Measurements from ENCODE around the gene LDLRAD4.

LDLRAD4 gene

DNA sequence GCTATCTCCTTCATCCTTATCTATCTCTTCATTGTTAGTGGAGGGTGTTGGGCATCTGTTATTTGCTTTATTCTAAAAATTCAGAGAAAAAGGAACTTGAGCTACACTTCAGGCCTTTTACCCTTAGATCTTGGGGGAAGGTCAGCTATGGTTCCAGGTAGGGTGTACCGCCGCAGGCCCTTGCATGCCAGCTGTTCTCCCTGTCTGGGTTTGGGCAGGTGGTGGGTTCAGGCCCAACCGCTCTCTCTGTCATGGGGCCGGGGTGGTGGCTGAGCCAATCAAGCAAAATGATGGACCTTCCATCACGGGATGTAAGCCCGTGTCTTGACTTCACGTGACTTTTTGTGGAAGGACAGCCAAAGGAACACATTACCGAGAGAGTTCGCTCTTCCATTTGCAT, 231.1 kb downstream of the LDLRAD4 start:
- no peak for DNase-seq (ENCODE audit: low read depth)

DNA sequence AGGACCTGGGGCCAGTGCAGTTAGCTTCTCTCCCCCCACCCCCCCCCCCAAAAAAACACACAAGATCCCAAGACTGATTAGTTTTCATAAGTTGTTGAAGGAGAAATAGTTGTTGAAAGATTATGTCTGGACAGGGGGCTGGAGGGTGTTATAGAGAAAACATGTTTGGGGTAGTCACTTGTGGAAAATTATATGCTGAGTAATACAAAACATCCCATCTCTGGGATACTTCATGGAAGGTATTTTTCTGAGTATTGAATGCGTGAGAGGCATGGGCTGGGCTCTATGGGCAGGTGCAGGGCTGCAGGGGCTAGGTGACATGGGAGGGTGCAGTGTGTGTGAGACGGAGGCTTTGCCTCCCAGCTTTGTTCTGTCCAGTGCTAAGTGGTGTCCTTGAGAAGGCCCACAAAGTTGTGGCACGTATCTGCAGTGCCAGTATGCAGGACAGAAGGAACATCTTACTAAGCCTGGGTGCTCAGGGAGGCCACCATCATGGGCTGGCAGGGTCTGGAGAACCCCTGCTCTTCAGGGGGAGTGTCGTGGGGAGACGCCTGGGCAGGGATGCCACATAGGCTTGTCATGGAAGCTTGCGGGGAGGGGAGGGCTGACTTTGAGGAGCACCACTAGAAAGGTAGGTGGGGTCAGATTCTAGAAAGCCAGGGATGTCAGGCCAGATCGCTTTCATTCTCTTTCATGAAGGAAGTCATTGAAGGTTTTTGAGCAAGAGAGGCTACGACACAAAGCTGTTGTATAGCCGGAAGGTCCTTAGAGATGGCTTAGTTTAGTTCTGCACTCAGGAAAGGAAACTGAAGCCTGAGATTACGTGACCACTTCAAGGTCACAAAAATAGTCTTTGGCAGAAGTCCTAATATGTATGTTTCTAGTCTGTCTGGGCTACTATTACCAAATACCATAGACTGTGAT, 232.0 kb downstream of the LDLRAD4 start:
- no peak for DNase-seq (ENCODE audit: low read depth)

GRCh38 chr18:13451213-13451540, 232.6 kb downstream of the LDLRAD4 start:
- DNase-seq (ENCODE audit: low read depth), result no peak

DNA sequence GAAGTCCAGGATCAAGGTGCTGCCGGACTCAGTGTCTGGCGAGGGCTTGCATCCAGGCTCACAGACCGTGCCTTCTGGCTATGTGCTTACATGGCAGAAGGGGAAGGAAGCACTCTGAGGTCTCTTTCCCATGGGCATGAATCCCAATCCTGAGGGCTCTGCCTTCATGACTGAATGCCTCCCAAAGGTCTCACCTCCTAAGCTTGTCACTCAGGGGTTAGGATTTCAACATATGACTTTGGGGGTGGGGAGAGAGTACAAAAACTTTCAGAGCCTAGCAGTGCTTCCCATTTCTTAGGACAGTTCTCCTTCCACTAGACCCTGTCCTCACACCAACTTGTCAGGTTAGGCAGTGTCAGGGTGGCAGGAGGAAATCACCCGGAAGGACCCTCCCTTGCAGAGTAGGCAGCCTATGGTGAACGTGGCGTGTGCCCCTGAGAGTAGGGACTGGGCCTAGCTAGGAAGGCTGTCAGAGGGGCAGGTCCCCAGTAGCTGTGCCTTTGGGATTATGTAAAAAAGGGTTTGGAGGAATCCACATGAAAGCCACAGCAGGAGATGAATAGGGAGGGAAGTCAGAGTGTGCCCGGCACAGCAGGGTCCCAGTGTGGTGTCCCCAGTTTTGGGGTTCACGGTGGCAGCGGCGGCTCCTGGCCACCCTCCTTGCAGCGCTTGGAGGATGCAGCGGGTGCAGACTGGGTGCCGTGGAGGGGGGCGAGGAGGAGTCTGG, 233.3 kb downstream of the LDLRAD4 start:
- DNase-seq (ENCODE audit: low read depth), result no peak

DNA sequence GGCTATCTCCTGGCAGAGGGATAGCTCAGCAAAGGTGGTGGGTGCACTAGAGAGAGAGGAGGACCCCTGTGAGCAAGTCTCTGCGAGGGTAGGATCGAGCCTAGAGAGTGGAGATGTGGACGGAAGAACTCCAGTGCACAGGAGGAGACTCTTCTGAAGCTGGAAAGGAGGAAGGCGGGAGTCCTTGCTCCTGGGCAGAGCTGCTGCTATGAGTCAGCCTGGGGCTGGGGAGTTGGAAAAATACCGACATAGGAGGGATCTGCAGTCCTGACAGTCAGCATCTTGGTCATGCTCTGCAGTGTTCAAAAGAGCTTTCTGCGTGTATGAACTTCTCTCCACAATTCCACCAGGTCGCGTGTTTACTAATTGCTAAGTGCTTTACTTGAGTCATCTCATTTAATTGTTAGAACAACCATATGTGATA, 233.8 kb downstream of the LDLRAD4 start:
- peak; percentile 31 for DNase-seq (ENCODE audit: low read depth)

- no peak for DNase-seq (ENCODE audit: low read depth)
Measured at GRCh38 chr18:13452871-13453680, 234.5 kb downstream of the LDLRAD4 start.

DNA sequence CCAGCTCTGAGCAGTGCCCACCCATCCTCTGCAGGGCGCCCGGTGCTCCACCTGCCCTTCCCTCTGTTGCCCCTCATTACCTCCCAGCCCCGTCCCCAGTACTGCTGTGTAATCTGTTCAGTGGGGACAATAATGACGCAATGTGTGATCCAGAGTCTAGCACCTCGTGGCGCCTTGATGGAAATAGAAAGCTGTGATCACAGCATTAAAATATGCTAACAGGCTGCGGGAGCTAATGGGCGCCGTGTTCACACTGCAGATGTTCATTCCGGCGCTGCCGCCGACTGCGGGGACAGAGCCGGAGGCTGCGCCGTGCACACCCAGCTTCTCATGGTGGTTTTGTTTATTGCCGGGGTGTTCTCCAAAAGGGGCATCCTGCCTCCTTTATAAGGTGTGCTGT, 235.2 kb downstream of the LDLRAD4 start:
- DNase-seq (ENCODE audit: low read depth), result no peak

- DNase-seq (ENCODE audit: low read depth), result no peak
Measured at GRCh38 chr18:13454363-13455150, 236.0 kb downstream of the LDLRAD4 start.

- no peak for DNase-seq (ENCODE audit: low read depth)
Measured at GRCh38 chr18:13455471-13455870, 236.9 kb downstream of the LDLRAD4 start.

DNA sequence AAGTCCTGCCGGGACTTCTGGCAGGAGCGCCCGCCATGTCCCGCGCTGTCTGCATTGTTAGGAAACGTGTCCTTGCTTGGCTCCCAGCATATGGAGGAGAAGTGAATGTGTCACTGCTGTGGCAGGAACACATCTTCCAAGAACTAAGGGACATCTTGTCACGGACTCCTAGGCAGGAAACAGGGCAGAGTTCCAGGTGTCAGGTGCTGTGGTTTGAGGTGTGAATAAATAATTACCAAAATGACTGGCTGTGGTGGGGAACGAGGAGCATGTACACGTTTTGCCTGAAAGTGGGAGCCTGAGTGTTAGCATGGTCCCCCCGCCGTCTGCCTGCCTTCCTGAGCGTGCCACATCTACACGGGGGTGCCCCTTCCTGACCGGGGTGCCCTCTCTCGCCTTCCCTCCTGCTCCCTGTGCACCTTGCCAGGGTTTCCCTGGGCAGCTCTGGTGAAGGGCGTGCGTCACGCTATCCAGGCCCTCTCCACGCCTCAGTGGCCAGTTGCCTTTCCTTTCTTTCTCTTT, 237.5 kb downstream of the LDLRAD4 start:
- DNase-seq (ENCODE audit: low read depth), result no peak

DNA sequence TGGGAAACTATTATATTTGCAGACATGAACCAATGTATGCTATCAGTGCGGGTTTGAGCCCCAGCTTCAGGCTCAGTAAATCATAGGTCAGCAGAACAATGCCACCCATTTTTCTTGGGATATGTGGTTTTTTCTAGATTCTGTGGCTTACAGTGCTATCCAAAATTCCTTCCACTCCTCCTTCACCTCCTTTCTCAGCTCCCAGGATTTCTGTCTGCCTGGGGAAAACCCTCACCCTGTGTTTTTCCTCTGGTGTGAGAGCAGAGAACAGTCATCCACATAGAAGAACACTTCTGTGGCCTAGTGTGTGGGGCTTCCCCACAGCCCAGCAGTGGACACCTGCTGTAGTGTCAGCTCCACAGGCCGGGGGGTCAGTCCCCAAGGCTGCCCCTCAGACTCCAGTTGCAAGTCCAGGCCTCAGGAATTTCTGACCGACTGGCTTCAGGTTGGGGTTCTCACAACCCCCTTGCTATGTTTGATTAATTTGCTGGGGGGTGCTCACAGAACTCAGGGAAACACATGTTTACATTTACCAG, 238.2 kb downstream of the LDLRAD4 start:
- DNase-seq (ENCODE audit: low read depth), result no peak

- no peak for DNase-seq (ENCODE audit: low read depth)
Measured at GRCh38 chr18:13457327-13457726, 238.8 kb downstream of the LDLRAD4 start.

- DNase-seq (ENCODE audit: low read depth), result no peak
Measured at GRCh38 chr18:13460946-13461345, 242.4 kb downstream of the LDLRAD4 start.

GRCh38 chr18:13461469-13461868, 242.9 kb downstream of the LDLRAD4 start:
- no peak for DNase-seq (ENCODE audit: low read depth)

DNA sequence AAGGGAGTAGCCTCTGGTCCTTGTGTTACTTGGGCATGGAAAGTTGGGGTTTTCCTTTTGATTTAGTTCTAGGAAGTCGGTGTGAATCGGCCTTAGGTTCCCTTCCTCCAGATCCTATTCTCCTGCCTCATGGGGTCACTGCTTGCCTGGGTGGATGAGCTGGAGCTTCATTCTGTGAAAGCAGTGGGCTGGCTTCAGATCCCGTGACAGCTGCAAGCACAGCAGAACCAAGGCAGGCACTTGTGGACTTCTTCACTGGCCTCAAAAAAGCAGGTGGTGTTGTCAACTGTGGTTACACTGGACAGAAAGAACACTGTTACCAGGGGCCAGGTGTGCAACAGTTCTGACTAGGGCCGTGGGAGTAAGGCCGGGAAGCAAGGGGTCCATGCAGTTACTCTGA, 243.4 kb downstream of the LDLRAD4 start:
- no peak for DNase-seq (ENCODE audit: low read depth)

GRCh38 chr18:13462686-13463085, 244.1 kb downstream of the LDLRAD4 start:
- no peak for DNase-seq (ENCODE audit: low read depth)

GRCh38 chr18:13463526-13464210, 245.1 kb downstream of the LDLRAD4 start:
- no peak for DNase-seq (ENCODE audit: low read depth)

DNA sequence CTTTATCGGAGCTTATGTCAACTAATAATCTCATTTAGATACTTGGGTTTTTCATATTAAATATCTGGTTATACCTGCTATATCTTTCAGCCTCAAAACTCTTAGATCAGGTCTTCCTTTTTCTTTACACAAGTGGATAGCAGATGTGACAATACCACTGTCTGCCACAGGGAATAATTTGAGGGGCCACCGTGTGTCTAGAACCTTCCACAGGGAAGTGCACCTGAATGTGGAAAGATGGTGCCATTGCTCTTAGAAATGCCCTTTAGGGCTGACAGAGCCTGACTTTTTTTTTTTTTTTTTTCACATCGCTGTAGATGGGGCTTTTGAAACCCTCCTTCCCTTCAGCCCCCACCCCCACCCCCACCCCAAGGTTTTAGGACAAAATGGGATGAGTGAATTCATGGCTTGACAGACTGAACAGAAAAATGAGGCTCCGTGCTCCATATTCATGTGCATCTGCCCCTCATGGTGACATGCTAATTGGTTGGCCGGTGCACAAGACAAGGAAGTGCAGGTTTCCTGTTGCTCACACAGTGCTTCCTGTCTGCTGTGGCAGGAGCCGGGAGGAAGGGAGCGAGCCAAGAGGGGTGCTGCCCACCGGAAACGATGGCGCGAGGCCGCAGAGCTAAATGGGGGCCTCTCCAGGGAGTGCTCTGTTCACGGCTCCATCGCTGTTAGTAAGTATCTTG, 246.0 kb downstream of the LDLRAD4 start:
- DNase-seq (ENCODE audit: low read depth), result no peak

GRCh38 chr18:13465124-13465446, 246.5 kb downstream of the LDLRAD4 start:
- DNase-seq (ENCODE audit: low read depth), result no peak

- DNase-seq (ENCODE audit: low read depth), result no peak
Measured at GRCh38 chr18:13465476-13465875, 246.9 kb downstream of the LDLRAD4 start.
